Measurements from ENCODE around the gene IST1. TPM values are rescaled to one million over a fixed set of nuclear protein-coding genes. Genes with fewer than 3 reads are reported as not detected.

Gene IST1
- total and polyA plus RNA-seq, 9 of the 15 experiments (the other 6 are each of a cell fraction or from before 2014, with no cell fraction given), result 135 to 334 (median 188) TPM

DNA sequence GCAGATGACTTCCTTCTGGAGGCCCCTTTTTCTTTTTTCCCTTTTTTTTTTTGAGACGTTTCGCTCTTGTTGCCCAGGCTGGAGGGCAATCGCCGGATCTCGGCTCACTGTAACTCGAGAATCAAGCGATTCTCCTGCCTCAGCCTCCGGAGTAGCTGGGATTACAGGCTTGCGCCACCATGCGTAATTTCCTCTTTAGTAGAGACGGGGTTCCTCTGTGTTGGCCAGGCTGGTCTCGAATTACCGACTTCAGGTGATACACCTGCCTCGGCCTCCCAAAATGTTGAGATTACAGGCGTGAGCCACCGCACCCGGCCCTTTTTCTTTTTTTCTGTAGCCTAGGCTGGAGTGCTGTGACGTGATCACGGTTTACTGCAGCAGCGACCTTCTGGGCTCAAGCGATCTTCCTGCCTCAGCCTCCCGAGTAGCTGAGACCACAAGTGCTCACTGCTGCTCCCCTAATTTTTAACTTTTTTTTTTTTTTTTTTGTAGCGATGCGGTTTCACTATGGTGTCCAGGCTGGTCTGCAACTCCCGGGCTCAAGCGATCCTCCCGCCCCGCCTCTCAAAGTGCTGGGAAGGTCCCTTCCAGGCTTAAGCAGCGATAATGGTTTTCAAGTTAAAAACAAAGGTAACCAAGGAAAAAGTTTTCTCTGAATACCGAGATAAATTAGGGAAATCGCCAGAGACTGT, 956 bp upstream of the IST1 start:
- ChIA-PET POLR2A (interaction anchor here (1.0 to 2.9 kb wide), 5 partner anchors 9 to 33 kb away, joined by 3 to 20 read pairs (median 5); partner anchors contain the start of gene ZNF821), CTCF (ENCODE audit: low intra/inter-chr PET ratio) (no interaction called here)
- H3K4me1 ChIP-seq (replicated peaks in 1 of 2; ENCODE audit: control insufficient read depth in 2 of 2, insufficient read depth in 2 of 2, low read length in 2 of 2), result peaks cover 7 to 25% of the 10 kb centered on the region in 2 experiments; a peak in 4 of 5 replicates
- ATAC-seq (peak; percentile 38), FAIRE-seq (peak; percentile 57), DNase-seq (ENCODE audit: extremely low read depth in 1 of 4, low spot score in 3 of 4) (peak in 1 of 4 experiments; percentile 73)
- peak overlapping the region; percentile 95 to 99 for H3K9ac ChIP-seq (ENCODE audit: insufficient read depth in 1 of 2, low read depth in 2 of 2, low read length in 2 of 2)
- H3K27ac ChIP-seq (ENCODE audit: extremely low read depth, low read depth, low read length), result peak overlapping the region; percentile 88
- in situ Hi-C loops (cut with MboI) (no loop called here), intact Hi-C loops (cut with micrococcal nuclease) (no loop called here)
- peak overlapping the region; percentile 93 for H2AFZ ChIP-seq (ENCODE audit: low read depth, low read length)
- no peaks in the 10 kb centered on the region for H4K20me1 ChIP-seq (replicated peaks; ENCODE audit: control insufficient read depth, insufficient read depth, low read length)
- H3K4me2 ChIP-seq (ENCODE audit: insufficient read depth, low read length), result peak overlapping the region; percentile 93
- TSS peak; percentile 88 for BruUV-seq (replicated peaks)
- H3K9me3 ChIP-seq (replicated peaks; ENCODE audit: control insufficient read depth, insufficient read depth, low read depth, low read length), result no peaks in the 10 kb centered on the region
- peaks cover 57% of the 10 kb centered on the region for H3K79me2 ChIP-seq (ENCODE audit: control insufficient read depth, insufficient read depth, low read length)
- no peaks in the 10 kb centered on the region for H3K27me3 ChIP-seq (ENCODE audit: control insufficient read depth in 2 of 2, insufficient read depth in 2 of 2, low read length in 2 of 2)
- under 1% methylated on average over 28 of the region's 31 CpGs for WGBS (ENCODE audit: insufficient coverage, low coverage, missing lambda C conversion rate)
- no peaks in the 10 kb centered on the region for H3K9me1 ChIP-seq (ENCODE audit: control insufficient read depth, insufficient read depth, low read length)
- peaks cover 11% of the 10 kb centered on the region; the same call in 1 of the 3 replicates for H3K36me3 ChIP-seq (ENCODE audit: control insufficient read depth, insufficient read depth, low read length)
- H3K4me3 ChIP-seq, result peak overlapping the region; percentile 92
- TF ChIP-seq RAD21 (CRISPR knock-in tag; conservative IDR thresholded peaks at IDR 0.05 in 1 of 2, IDR thresholded peaks at IDR 0.05 in 1 of 2) (peak in 1 of 2 experiments; percentile 42; a peak in 2 of 4 replicates), PHB2 (IDR thresholded peaks at IDR 0.05; ENCODE audit: low read depth) (no peak), SAP30 (IDR thresholded peaks at IDR 0.05; ENCODE audit: borderline replicate concordance, insufficient read depth, low read depth, low read length, poor library complexity, severe bottlenecking) (peak; percentile 51), HNRNPLL (IDR thresholded peaks at IDR 0.05; ENCODE audit: low read depth, low read length, poor library complexity, severe bottlenecking) (peak; percentile 60), DPF2 (IDR thresholded peaks at IDR 0.05) (0 out of 2 replicates have a peak, but pooled peaks have one; percentile 37), YY1 (IDR thresholded peaks at IDR 0.05; ENCODE audit: borderline replicate concordance in 1 of 3, control insufficient read depth in 1 of 3, extremely low read depth in 1 of 3, insufficient read depth in 3 of 3, insufficient read length in 1 of 3, insufficient replicate concordance in 2 of 3, low read depth in 1 of 3, low read length in 2 of 3) (peak in 1 of 3 experiments; percentile 9), RCOR1 (IDR thresholded peaks at IDR 0.05; ENCODE audit: borderline replicate concordance in 1 of 2, low read depth in 2 of 2, low read length in 2 of 2) (peak in 1 of 2 experiments; percentile 19; a peak in 1 of 4 replicates)
- TF ChIP-seq, protein P1, sequence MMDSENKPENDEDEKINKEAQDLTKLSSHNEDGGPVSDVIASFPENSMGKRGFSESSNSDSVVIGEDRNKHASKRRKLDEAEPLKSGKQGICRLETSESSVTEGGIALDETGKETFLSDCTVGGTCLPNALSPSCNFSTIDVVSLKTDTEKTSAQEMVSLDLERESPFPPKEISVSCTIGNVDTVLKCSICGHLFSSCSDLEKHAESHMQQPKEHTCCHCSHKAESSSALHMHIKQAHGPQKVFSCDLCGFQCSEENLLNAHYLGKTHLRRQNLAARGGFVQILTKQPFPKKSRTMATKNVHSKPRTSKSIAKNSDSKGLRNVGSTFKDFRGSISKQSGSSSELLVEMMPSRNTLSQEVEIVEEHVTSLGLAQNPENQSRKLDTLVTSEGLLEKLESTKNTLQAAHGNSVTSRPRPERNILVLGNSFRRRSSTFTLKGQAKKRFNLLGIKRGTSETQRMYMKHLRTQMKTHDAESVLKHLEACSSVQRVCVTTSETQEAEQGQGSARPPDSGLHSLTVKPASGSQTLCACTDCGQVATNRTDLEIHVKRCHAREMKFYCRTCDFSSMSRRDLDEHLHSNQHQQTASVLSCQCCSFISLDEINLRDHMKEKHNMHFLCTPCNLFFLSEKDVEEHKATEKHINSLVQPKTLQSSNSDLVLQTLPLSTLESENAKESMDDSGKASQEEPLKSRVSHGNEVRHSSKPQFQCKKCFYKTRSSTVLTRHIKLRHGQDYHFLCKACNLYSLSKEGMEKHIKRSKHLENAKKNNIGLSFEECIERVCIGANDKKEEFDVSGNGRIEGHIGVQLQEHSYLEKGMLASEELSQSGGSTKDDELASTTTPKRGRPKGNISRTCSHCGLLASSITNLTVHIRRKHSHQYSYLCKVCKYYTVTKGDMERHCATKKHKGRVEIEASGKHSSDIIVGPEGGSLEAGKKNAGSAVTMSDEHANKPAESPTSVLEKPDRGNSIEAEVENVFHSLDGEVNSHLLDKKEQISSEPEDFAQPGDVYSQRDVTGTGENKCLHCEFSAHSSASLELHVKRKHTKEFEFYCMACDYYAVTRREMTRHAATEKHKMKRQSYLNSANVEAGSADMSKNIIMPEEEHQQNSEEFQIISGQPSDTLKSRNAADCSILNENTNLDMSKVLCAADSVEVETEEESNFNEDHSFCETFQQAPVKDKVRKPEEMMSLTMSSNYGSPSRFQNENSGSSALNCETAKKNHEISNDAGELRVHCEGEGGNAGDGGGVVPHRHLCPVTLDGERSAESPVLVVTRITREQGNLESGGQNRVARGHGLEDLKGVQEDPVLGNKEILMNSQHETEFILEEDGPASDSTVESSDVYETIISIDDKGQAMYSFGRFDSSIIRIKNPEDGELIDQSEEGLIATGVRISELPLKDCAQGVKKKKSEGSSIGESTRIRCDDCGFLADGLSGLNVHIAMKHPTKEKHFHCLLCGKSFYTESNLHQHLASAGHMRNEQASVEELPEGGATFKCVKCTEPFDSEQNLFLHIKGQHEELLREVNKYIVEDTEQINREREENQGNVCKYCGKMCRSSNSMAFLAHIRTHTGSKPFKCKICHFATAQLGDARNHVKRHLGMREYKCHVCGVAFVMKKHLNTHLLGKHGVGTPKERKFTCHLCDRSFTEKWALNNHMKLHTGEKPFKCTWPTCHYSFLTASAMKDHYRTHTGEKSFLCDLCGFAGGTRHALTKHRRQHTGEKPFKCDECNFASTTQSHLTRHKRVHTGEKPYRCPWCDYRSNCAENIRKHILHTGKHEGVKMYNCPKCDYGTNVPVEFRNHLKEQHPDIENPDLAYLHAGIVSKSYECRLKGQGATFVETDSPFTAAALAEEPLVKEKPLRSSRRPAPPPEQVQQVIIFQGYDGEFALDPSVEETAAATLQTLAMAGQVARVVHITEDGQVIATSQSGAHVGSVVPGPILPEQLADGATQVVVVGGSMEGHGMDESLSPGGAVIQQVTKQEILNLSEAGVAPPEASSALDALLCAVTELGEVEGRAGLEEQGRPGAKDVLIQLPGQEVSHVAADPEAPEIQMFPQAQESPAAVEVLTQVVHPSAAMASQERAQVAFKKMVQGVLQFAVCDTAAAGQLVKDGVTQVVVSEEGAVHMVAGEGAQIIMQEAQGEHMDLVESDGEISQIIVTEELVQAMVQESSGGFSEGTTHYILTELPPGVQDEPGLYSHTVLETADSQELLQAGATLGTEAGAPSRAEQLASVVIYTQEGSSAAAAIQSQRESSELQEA (IDR thresholded peaks at IDR 0.05; ENCODE audit: low read depth), result 0 out of 2 replicates have a peak, but pooled peaks have one; percentile 27
- TF ChIP-seq, protein P2, sequence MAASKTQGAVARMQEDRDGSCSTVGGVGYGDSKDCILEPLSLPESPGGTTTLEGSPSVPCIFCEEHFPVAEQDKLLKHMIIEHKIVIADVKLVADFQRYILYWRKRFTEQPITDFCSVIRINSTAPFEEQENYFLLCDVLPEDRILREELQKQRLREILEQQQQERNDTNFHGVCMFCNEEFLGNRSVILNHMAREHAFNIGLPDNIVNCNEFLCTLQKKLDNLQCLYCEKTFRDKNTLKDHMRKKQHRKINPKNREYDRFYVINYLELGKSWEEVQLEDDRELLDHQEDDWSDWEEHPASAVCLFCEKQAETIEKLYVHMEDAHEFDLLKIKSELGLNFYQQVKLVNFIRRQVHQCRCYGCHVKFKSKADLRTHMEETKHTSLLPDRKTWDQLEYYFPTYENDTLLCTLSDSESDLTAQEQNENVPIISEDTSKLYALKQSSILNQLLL (CRISPR knock-in tag; IDR thresholded peaks at IDR 0.05; ENCODE audit: borderline replicate concordance), result 0 out of 2 replicates have a peak, but pooled peaks have one; percentile 31

Measured in K562 (cell line).